T-helper 2 cell treated with Interferon-gamma antibody and Interleukin-4, amounts not matched to agents 100 ng/mL and 5 ng/mL, for 36 hours (primary cell): ENCODE measurements around the gene COMTD1. TPM values are rescaled to one million over a fixed set of nuclear protein-coding genes. Genes with fewer than 3 reads are reported as not detected.
"Not testable (repeated sequence)": the region's sequence is repeated elsewhere in the genome, so short reads cannot be mapped to it uniquely, and the experiment has no call there.

Experiments used
- intact Hi-C: fragments of 100-400 bp; cut with micrococcal nuclease; formaldehyde crosslinking; loops from one replicate; pipeline ENCODE4 v1.15.1; 2023
- total RNA-seq: library from RNA; stranded (reverse); gene quantifications from 2 replicates; pipeline ENCODE4 v1.2.3, GENCODE V29; 2022

The COMTD1 gene
- total RNA-seq, 1 donor from 2014 or later: 31.2 TPM

- intact Hi-C loops: no loop called here
Measured at GRCh38 chr10:75226095-75226494, 9.7 kb downstream of the COMTD1 start.

GRCh38 chr10:75223507-75223906 is 12.2 kb downstream of the COMTD1 start:
- intact Hi-C loops: no loop called here

DNA sequence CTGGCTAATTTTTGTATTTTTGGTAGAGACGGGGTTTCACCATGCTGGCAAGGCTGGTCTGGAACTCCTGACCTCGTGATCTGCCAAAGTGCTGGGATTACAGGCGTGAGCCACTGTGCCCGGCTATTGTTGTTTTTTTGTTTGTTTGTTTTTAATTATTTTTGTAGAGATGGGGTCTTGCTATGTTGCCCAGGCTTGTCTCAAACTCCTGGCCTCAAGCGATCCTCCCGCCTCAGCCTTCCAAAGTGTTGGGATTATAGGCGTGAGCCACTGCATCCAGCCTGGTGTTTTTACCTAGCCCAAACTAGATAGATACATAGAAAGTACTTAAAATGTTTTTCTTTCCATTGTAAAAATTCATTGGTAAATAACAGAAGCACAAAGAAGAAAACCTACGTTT is 14.3 kb downstream of the COMTD1 start:
- intact Hi-C loops: not testable (repeated sequence)

DNA sequence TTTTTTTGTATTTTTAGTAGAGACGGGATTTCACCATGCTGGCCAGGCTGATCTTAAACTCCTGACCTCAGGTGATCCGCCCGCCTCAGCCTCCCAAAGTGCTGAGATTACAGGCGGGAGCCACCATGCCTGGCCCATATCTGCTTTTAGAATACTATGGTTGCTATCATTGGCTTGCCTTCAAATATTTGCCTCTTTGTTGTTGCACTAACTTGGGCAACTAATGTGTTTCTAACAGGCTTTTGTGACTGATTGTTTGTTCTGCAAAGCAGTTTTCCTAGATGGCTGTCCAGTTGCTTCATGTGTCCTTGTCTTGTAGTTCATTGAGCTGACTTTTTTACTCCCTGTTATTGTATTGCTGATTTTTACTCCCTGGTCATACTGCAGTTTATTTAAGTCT is 15.5 kb downstream of the COMTD1 start:
- intact Hi-C loops: no loop called here

DNA sequence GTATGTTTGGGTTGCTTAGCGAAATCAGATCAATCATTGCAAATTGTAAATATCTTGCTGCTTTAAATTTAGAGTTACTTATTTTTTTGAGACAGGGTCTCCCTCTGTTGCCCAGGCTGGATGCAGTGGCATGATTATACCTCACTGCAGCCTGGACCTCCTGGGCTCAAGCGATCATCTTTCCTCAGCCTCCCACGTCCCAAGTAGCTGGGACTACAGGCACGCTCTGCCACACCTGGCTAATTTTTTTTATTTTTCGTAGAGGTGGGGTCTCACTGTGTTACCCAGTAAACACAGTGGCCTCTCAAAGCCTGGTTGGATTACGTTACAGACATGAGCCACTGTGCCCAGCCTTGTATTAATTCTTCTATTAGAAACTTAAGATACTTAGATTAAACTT is 23.4 kb downstream of the COMTD1 start:
- intact Hi-C loops: no loop called here

- intact Hi-C loops: no loop called here
Measured at GRCh38 chr10:75211007-75211691, 24.6 kb downstream of the COMTD1 start.

GRCh38 chr10:75210282-75211006 is 25.3 kb downstream of the COMTD1 start, which contains the start of gene VDAC2:
VDAC2 (plus strand) TSS chr10:75210796; CDS start chr10:75211159, 363 bp downstream.
- intact Hi-C loops: loop anchor here (1.0 kb wide), 6 partner anchors 20 to 1059 kb away; partner anchors contain the start of gene ADK

DNA sequence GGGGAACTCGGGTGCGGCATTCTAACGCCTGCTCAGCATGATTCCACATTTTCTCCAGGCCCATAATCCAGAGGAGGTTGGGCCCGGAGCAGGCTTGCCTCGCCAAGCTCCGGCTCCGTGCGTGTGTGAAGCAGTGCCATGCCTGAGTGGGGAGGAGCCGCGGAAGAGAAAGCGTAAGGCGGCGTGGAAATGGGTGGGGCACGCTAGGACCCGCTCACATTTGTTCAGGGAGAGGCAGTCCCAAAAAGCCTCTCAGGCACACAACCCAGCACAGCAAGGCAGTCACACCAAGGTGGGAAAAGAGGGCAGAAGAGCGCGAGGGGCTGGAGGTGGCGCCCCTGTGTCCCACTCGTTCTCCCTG is 25.9 kb downstream of the COMTD1 start:
- intact Hi-C loops: loop anchor here (1.0 kb wide), 6 partner anchors 20 to 1059 kb away; partner anchors contain the start of gene ADK

DNA sequence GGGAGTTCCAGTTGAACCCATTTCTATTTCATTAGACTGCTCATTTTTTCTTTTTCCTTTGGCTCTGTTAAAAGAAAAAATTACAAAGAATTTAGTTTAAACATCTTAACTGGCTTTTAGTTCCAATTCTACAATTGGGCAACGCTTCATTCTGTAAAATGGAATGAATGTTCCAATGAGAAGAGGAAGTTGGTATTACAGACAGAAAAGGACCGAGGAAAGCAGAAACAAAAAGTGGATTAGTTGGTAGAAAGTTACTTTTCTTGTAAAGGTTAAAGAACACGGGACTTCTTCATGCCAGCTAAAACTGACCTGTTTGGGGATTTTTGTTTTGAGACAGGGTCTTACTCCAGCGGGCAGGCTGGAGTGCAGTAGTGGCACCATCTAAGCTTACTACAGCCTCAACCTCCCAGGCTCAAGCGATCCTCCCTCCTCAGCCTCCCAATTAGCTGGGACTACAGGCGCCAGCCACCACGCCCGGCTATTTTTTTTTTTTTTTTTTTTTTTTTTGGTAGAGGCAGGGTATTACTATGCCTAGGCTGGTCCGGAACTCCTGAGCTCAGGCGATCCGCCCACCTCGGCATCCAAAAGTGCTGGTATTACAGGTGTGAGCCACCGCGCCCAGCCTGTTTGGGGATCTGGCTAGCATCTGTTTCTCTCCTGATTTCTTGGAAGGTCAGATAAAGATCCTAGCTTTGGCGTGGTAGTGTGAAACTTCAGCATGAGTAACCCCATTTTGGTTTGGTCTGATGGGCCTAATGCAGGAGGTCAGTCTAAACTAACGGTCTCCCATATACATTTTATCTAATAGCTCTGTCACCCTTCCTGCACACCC is 26.5 kb downstream of the COMTD1 start:
- intact Hi-C loops: no loop called here

DNA sequence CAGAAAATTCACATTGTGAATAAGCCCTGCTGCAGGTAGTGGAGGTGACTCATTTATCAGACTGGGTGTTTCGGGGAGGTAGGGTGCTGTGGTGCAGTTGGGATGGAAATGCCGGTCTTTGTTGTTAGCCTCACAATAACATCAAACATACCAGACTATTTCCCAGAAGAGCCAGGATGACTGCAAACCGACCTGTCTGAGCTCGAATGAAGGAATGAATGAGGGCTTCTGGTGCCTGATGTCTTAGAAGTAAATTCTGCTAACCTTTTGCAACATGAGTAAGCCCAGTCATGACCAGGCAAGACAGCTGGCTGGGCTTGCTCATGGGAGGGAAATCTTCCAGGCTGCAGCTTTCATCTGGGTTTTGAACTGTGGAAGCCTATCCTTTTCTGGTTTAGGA is 27.6 kb downstream of the COMTD1 start:
- intact Hi-C loops: no loop called here

DNA sequence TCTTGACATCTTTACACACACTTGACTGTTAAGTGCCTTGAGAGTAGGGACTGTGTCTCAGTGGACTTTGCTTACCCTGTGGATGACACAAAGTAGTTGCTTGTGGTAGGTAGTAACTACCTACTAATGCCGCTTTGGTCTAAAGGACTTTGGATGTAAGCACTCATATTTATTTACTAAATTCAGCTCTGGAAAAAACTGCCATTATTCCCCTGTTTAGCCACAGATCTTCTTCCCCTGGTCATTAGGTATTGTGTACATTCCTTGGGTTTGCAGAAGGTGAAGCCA is 28.0 kb downstream of the COMTD1 start:
- intact Hi-C loops: no loop called here

DNA sequence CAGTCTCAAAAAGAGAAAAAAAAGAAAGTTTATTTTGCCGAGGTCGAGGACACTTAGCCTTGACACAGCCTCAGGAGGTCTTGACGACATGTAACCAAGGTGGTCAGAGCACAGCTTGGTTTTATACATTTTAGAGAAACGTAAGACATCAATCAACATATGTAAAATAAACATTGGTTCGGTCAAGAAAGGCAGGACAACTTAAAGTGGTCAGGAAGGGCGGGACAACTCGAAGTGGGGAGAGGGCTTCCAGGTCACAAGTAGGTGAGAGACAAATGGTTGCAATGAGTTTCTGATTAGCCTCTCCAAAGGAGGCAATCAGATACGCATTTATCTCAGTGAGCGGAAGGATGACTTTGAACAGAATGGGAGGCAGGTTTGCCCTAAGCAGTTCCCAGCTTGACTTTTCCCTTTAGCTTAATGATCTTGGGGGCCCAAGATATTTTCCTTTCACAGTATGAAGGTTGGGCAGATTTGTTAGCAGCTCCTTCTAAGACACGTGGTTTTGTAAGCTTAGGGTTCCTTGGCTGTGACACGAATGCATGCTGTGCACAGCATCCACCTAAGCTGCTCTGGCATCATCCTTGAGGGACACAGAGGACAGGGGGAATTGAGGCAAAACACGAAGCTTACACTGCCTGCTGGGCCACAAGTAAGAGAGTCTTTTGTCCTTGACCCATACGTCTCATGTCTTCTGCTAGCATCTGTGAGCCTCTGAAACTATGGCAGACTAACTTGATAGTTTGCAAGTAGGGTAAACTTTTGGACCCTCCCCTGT is 28.5 kb downstream of the COMTD1 start:
- intact Hi-C loops: no loop called here

GRCh38 chr10:75206638-75207037 is 29.1 kb downstream of the COMTD1 start:
- intact Hi-C loops: not testable (repeated sequence)

DNA sequence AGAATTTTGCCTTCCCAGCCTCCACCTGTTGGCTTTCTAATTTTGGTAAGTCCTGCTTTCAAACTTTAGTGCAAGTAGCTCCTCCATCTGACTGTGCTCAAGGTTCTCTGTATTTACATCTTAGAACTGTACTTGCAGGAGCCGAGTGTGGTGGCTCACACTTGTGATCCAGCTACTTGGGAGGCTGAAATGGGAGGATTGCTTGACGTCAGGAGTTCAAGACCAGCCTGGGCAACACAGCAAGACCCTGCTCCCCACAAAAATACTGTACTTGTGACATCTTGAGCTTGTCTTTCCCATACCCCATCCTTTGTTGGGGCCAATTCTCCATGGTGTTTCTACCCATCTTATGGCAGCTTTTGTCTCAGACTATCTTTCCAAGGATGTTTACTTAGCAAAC is 29.8 kb downstream of the COMTD1 start:
- intact Hi-C loops: no loop called here

DNA sequence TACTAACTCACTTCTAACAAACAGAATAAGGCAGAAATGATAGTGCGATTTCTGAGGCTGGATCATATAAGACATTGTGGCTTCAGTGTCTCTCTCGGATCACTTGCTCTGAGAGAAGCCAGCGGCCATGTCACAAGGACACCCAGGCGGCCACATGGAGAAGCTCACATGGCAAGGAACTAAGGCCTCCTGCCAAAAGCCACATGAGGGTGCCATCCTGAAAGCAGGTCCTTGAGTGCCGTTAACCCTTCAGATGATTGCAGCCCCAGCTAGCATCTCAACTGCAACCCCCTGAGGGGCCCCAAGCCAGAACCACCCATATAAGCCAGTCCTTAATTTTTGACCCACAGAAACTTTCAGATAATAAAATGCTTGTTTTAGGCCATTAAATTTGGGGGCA is 32.0 kb downstream of the COMTD1 start:
- intact Hi-C loops: no loop called here

DNA sequence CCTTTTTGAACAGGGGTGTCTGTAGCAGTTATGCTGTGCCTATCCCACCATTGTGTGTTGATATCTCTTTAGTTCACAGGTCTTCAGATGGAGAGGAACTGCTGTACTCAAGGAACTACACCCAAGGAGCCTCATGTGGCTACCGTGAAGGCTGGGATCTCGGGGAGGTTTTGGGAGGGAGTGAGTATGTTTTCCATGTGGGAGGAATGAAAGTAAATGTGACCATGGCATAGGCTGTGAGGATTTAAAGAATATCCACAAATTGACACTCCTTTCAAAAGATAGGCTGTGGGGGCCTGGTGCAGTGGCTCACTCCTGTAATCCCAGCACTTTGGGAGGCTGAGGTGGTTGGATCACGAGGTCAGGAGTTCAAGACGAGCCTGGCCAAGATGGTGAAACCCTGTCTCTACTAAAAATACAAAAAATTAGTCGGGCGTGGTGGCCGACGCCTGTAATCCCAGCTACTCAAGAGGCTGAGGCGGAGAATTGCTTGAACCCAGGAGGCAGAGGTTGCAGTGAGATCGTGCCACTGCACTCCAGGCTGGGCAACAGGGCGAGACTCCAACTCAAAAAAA is 32.6 kb downstream of the COMTD1 start:
- intact Hi-C loops: not testable (repeated sequence)

DNA sequence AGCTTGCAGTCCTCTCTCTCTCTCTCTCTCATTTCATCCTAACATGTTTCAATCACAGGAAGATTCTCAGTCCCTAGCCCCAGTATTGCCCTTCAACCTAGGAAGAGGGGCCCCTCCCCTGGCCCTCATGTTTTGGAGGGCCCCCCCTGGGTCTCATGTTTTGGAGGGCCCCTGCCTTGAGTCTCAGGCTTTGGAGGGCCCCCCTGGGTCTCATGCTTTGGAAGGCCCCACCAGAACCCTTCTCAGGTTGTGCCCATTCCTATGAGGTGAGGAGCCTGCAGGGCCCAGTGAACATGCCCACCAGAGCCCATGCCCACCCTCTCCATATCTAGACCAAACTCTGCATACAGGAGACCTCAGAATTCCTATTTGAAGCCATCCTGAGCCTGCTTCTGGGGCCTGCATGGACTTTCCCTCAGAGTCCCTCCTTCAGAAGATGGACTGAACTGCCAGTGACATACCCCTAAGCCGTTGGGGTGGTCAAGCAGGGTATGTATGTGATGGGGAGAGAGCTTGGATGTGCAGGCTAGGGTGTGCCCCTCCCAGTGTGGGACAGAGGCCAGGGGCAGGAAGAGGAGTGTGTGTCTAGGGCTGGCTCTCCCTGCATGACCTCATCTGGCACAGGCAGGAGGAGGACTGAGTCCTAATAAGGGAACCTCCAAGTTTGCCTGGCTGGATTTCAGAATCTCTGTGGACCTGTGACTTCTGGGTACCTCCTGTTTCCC is 33.3 kb downstream of the COMTD1 start:
- intact Hi-C loops: no loop called here

- intact Hi-C loops: no loop called here
Measured at GRCh38 chr10:75201793-75202307, 33.9 kb downstream of the COMTD1 start.

- intact Hi-C loops: not testable (repeated sequence)
Measured at GRCh38 chr10:75199949-75200348, 35.8 kb downstream of the COMTD1 start.

GRCh38 chr10:75197906-75198305 is 37.9 kb downstream of the COMTD1 start:
- intact Hi-C loops: no loop called here
